Inferior parietal cortex (tissue), 1 donor: ENCODE data around the gene ARHGAP30.
A peak's percentile ranks its signal among the peaks of the same experiment; 100 is the strongest.

ENCODE experiments used
- DNase-seq: peaks from one replicate; pipeline ENCODE4 v3.0.0-alpha.2; 2016; ENCODE audit errors: extremely low spot score

The ARHGAP30 gene

DNA sequence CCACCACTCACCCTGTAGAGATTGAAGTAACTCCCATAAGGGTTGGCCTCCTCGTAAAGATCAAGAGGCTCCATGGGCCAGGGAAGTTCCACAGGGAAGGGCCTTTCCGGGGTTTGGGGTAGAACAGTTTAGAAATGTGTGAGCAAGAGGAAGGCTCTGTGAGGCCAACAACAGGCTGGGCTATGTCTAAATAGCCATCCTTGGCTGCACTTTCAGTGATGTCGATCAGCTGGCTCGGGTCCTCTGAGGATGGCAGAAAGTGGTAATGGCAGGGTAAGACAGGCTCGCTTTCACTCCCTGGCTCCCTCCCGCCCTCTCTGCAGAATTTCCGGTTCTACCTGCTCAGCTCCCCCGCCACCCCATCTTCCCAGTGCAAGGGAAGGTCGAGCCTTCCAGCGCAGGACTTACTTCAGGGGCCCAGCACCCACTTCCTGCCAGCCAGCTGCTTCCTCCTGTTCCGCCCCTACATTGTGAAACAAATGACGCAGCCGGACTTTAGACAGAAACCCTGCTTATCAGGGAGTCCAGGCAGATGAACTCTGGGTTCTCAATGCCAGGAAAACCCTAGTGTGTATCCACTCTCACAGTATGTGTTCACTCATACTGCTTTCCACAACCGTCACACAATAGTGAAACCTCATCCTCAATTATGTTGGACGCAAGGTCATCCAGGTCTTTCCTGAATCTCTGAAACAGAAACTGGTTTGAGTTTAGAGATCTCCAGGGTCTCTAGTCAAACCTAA lies 56.0 kb downstream of the ARHGAP30 start:
- DNase-seq: peak; percentile 42

DNA sequence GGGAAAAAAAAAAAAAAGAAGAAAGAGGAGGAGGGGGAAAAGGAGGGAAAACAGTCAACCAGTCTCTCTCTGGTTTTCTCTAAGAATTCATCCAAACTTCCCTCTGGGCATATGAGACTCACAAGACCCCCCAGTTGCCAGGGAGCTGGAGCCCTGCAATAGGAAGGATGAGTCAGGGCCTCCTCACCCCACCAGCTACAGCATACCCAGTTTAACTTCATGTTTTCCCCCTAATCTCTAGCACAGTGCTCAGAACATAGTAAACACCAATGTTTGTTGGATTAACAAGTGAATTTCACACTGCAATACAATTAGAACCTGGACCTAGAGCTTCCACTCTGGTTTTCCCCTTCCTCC lies 56.6 kb downstream of the ARHGAP30 start:
- no peak for DNase-seq

DNA sequence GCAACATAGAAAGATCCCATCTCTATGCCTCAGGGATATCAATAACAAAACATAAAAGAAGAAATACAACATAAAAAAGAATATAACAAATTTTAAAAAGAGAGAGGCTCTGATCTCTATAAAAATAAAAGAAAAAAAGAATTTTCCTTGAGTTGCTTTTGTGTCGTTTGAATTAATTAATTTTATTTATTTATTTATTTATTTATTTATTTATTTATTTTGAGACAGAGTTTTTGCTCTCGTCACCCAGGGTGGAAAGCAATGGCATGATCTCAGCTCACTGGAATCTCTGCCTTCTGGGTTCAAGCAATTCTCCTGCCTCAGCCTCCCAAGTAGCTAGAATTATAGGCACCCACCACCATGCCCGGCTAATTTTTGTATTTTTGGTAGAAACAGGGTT lies 57.3 kb downstream of the ARHGAP30 start:
- no peak for DNase-seq

DNA sequence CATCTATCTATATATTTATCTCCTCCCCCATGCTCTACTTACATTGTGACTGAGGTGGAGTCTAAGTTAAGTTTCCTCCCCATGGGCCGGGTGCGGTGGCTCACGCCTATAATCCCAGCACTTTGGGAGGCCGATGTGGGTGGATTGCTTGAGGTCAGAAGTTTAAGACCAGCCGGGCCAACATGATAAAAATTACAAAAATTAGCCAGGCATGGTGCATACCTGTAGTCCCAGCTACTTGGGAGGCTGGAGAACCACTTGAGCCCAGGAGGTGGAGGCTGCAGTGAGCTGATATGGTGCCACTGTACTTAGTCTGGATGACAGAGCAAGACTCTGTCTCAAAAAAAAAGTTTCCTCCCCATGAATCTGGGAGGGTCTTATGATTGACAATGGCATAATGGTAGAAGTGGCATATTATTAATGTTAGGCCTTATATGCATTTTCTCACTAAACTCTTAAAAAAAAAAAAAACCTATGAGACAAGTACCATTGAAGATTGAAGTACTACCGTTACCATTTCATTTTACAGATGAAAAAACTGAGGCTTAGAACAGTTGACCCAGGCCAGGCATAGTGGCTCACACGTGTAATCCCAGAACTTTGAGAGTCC lies 60.0 kb downstream of the ARHGAP30 start:
- DNase-seq: no peak

DNA sequence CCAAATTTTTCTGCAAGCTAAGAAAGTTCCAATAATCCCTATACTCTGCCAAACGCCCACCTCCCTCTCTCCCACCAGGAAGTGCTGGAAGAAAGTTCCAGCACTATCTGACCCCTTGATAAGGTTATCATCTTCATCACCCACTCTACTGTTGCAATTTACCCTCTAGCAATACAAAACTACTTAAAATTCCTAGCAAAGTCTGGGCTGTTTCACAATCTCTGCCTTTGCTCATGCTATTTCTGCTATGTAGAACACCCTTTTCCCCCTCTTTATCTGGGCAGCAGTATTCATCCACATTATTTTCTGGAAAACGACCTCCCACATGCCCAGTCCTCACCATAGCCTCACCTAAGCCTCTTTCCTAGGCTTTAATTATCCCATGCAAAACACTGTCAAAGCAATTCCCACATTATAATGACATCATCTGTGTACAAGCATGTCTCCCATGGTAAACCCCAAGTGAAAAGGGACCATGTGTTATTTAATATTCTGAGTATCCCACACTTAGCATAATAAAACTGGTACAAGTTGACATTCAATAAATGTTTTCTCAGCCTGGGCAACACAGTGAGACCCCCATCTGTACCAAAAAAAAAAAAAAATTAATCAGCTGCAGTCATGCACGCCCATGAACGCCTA lies 60.7 kb downstream of the ARHGAP30 start:
- DNase-seq: no peak

DNA sequence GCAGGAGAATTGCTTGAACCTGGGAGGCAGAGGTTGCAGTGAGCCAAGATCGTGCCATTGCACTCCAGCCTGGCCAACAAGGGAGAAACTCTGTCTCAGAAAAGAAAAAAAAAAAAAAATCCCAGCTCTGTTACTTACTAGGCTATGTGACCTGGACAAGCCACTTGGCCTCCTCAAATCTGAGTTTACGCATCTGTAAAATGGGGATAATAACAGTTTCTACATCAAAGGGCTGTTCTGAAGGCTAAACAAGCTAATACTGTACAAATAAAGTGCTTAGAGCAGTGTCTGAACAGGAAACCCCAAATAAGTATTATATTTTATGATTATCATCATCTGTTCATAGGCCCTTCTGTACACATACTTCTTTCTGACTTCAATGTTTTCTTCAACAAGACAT lies 62.3 kb downstream of the ARHGAP30 start:
- no peak for DNase-seq

DNA sequence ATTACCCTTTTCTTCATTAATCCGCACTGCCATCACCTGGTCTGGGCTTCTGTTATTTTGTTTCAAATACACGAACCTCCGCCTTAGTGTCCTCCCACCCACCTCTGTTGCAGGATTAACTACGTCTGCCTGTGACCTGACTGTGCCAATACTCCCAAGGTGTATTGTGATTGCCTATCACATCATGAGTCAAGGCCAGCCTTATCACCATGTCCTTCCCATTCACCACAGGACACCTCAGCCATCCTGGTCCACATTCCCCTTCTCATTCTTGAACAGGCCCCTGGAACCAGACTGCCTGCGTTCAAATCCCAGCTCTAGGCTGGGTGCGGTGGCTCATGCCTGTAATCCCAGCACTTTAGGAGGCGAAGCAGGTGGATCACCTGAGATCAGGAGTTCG lies 63.1 kb downstream of the ARHGAP30 start:
- DNase-seq: no peak

DNA sequence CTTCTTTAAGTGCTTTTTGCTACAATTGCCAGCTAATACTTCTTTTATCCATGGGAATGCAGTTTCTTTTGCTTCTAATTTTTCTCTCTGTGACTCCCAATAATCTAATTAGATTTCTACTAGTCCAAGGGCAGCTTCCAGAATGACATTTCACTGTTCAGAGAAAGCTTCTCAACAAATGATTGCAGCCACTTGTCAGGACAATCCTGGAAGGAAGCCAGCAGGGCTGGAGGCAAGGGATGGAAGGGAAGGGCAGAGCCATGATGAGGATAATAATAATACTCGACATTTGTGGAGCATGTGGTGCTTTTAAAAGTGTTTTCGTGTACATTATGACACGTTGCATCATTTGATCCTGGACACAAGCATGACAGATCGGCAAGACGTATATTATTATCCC lies 68.2 kb downstream of the ARHGAP30 start:
- DNase-seq: no peak

DNA sequence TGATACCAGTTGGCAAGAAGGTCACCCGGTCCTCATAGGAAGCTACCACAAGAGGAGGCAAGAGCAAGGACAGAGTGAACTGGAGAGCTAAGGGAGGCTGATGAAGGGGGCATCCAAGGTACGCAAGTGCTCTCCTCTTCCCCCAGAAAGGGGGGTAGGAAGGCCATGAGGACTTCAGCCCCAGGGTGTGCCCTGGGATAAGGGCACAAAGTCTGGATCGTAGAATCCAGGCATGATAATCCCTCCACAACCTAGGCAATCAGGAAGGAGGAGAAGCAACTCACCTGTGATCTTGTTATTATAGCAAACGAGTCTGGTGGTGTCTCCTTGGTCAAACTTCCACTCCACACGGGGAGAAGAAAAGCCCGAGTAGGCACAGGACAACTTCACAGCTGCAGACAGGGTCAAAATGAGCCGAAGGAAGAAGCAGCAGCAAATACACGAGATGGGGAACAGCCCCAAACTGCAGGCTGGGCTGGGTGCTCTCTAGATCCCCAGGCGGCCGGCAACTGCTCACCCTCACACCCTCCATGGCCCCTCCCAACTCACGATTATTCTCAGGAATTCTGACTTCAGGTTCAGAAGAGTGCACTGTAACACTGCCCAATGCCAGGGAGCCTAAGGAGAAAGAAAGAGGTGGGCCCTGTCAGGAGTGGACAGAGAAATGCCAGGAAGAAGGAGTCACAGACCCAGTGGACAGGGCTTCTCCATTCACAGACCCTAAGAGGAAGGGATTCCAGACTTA lies 68.8 kb downstream of the ARHGAP30 start:
- no peak for DNase-seq

DNA sequence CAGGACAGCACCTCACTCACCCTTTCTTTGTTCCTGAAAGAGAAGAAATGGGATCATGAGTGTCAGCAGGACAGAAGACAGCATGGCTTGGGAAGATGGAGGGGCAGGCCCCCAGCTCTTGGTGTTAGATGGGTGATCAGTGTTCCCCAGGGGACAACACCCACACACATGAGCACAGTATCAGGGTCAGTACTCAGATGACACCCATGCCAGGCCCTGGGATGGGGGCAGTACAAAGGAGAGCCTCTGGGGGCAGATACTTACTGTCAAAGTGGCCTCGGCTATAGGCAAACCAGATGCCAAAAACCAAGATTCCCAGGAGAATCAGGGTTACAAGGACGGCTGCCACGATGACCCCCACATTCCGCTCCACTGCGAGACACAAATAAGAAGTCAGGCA lies 70.3 kb downstream of the ARHGAP30 start:
- DNase-seq: no peak

DNA sequence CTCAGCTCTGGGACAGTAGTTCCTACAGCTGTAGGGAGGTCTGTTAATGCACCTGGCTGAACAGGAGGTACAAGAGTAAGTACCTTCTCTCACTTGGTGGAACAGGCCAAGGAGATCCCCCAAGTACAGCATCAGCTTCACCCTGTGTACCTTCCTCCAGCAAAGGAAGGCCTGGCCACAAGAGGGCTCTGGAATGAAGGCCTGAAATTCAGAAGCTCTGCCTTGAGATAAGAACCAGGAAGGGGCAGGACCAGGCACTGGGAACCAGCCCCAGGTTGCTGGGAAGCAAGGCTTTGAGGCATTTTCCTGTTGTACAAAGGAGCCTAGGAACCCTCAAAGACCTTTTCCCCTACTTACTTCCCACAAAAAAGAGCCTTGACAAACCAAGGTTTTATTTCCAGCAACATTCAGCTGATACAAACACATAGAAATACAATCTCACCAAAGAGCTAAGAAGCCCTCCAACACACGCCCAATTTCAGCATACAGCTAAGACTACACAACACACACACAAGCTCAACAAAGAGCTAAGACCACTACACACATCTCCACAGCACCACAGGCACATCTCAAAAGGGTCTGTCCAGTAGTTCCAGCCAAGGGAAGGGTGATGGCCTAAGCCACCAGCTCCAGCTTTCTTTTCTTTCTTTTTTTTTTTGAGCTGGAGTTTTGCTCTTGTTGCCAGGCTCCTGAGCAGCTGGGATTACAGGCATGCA lies 72.2 kb downstream of the ARHGAP30 start:
- peak; percentile 55 for DNase-seq
